Measurements from ENCODE around the gene SH3GL1. TPM values are rescaled to one million over a fixed set of nuclear protein-coding genes. Genes with fewer than 3 reads are reported as not detected.

Gene SH3GL1
- total and polyA plus RNA-seq, 2 experiments from 2014 or later: 81.7 to 114 TPM

DNA sequence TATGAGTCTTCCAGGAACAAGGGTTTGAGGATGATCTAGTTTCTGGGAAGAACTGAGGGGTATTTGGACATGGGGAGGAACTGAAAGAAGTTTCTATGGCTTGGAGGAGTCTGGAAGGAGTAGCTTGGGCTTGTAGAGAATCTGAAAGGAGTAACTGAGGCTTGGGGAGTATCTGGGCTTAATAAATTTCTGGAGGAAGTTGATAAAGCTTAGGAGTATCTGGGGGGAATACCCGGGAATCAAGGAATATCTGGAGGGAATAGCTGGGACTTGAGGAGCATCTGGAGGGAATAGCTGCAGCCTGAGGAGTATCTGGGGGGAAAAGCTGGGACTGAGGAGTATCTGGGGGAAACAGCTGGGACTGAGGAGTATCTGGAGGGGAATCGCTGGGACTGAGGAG, 79.9 kb downstream of the SH3GL1 start:
- no peaks in the 10 kb centered on the region for H3K79me2 ChIP-seq
- no peaks in the 10 kb centered on the region for H3K9me3 ChIP-seq (ENCODE audit: low read depth)
- no peak overlapping the region for H3K27ac ChIP-seq
- no peak for DNase-seq (ENCODE audit: low spot score)
- H3K4me3 ChIP-seq: no peak overlapping the region
- H3K36me3 ChIP-seq (replicated peaks; ENCODE audit: insufficient read depth, low read depth): no peaks in the 10 kb centered on the region
- WGBS (ENCODE audit: low lambda C conversion rate, missing lambda C conversion rate): 95% methylated on average over 2 of the region's 2 CpGs
- no peaks in the 10 kb centered on the region for H3K27me3 ChIP-seq
- H3K4me1 ChIP-seq (ENCODE audit: insufficient read depth): no peaks in the 10 kb centered on the region
- H4K20me1 ChIP-seq (ENCODE audit: insufficient read depth, poor library complexity, severe bottlenecking): no peaks in the 10 kb centered on the region
- H2AFZ ChIP-seq: no peak overlapping the region
- no peaks in the 10 kb centered on the region for H3K9me2 ChIP-seq (replicated peaks; ENCODE audit: insufficient read depth)
- no peak overlapping the region for H3K4me2 ChIP-seq
- TF ChIP-seq EZH2 (IDR thresholded peaks at IDR 0.05; ENCODE audit: borderline replicate concordance) (no peak), EZH2phosphoT487 (IDR thresholded peaks at IDR 0.05; ENCODE audit: low read depth, severe bottlenecking, unreplicated experiment) (no peak)

DNA sequence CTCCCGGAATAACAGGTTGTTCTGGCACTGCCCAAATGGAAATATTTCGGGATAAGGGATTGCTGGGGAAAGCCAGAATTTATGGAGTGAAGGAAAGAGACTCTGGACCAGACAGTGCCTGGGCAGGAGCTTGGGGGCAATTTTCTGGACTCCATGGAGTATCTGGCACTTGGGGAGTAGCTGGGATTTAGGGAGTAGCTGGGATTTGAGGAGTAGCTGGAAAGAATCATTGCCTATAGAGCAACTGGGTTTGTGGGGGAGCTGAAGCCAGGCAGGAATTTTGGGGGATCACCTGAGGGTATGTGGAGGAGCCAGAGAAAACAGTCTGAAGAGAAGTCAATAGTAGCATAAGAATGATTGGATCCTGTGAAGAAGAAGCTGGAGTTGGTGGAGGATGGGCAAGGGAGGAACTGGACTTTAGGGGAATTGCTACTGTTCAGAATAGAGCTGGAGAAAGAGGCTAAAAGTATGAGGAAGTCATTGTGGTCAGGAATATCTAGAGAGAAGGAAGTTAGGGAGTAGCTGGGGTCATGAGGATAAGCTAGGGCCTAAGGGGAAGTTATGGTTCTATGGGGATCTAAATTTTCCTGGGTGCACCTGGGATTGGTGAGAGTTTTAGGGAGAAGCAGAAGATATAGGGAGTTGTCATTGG, 81.2 kb downstream of the SH3GL1 start:
- WGBS (ENCODE audit: low lambda C conversion rate, missing lambda C conversion rate): 97% methylated on average over 2 of the region's 2 CpGs
- H3K27ac ChIP-seq: no peak overlapping the region
- no peaks in the 10 kb centered on the region for H3K4me1 ChIP-seq (ENCODE audit: insufficient read depth)
- H4K20me1 ChIP-seq (ENCODE audit: insufficient read depth, poor library complexity, severe bottlenecking): no peaks in the 10 kb centered on the region
- H3K79me2 ChIP-seq: no peaks in the 10 kb centered on the region
- no peak for DNase-seq (ENCODE audit: low spot score)
- H2AFZ ChIP-seq: no peak overlapping the region
- TF ChIP-seq EZH2 (IDR thresholded peaks at IDR 0.05; ENCODE audit: borderline replicate concordance) (no peak), EZH2phosphoT487 (IDR thresholded peaks at IDR 0.05; ENCODE audit: low read depth, severe bottlenecking, unreplicated experiment) (no peak)
- TF ChIP-seq, protein P1, sequence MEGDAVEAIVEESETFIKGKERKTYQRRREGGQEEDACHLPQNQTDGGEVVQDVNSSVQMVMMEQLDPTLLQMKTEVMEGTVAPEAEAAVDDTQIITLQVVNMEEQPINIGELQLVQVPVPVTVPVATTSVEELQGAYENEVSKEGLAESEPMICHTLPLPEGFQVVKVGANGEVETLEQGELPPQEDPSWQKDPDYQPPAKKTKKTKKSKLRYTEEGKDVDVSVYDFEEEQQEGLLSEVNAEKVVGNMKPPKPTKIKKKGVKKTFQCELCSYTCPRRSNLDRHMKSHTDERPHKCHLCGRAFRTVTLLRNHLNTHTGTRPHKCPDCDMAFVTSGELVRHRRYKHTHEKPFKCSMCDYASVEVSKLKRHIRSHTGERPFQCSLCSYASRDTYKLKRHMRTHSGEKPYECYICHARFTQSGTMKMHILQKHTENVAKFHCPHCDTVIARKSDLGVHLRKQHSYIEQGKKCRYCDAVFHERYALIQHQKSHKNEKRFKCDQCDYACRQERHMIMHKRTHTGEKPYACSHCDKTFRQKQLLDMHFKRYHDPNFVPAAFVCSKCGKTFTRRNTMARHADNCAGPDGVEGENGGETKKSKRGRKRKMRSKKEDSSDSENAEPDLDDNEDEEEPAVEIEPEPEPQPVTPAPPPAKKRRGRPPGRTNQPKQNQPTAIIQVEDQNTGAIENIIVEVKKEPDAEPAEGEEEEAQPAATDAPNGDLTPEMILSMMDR (IDR thresholded peaks at IDR 0.05; ENCODE audit: poor library complexity): no peak
- no peaks in the 10 kb centered on the region for H3K27me3 ChIP-seq
- H3K4me2 ChIP-seq: no peak overlapping the region
- H3K9me2 ChIP-seq (replicated peaks; ENCODE audit: insufficient read depth): no peaks in the 10 kb centered on the region
- no peaks in the 10 kb centered on the region for H3K9me3 ChIP-seq (ENCODE audit: low read depth)
- no peaks in the 10 kb centered on the region for H3K36me3 ChIP-seq (replicated peaks; ENCODE audit: insufficient read depth, low read depth)
- no peak overlapping the region for H3K4me3 ChIP-seq

DNA sequence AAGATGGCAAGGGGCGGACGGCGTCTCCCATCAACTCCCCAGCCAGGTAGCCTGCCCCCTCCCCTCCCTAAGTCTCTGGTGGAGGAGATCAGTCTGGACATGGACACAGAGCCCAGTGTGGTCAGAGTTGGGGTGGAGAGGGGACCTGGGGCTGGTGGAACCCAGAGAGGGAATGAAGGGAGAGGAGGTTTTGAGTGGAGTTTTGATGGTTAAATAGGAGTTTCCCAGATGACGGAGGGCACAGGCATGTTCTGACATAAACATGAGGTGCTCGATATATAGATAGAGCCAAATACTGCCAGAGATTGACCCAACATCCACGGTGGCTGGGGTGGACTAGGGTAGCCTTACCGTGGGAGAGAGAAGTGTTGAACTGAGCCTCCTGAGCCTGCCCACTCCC, 81.9 kb downstream of the SH3GL1 start:
- no peaks in the 10 kb centered on the region for H3K4me1 ChIP-seq (ENCODE audit: insufficient read depth)
- H3K9me3 ChIP-seq (ENCODE audit: low read depth): no peaks in the 10 kb centered on the region
- H4K20me1 ChIP-seq (ENCODE audit: insufficient read depth, poor library complexity, severe bottlenecking): no peaks in the 10 kb centered on the region
- H3K4me2 ChIP-seq: no peak overlapping the region
- no peaks in the 10 kb centered on the region for H3K36me3 ChIP-seq (replicated peaks; ENCODE audit: insufficient read depth, low read depth)
- no peaks in the 10 kb centered on the region for H3K79me2 ChIP-seq
- H3K4me3 ChIP-seq: no peak overlapping the region
- H3K9me2 ChIP-seq (replicated peaks; ENCODE audit: insufficient read depth): no peaks in the 10 kb centered on the region
- no peaks in the 10 kb centered on the region for H3K27me3 ChIP-seq
- TF ChIP-seq EZH2 (IDR thresholded peaks at IDR 0.05; ENCODE audit: borderline replicate concordance) (no peak), EZH2phosphoT487 (IDR thresholded peaks at IDR 0.05; ENCODE audit: low read depth, severe bottlenecking, unreplicated experiment) (no peak)
- TF ChIP-seq, protein P1 (IDR thresholded peaks at IDR 0.05; ENCODE audit: poor library complexity): no peak
- DNase-seq (ENCODE audit: low spot score): no peak
- 94% methylated on average over 7 of the region's 7 CpGs for WGBS (ENCODE audit: low lambda C conversion rate, missing lambda C conversion rate)
- no peak overlapping the region for H3K27ac ChIP-seq
- no peak overlapping the region for H2AFZ ChIP-seq

DNA sequence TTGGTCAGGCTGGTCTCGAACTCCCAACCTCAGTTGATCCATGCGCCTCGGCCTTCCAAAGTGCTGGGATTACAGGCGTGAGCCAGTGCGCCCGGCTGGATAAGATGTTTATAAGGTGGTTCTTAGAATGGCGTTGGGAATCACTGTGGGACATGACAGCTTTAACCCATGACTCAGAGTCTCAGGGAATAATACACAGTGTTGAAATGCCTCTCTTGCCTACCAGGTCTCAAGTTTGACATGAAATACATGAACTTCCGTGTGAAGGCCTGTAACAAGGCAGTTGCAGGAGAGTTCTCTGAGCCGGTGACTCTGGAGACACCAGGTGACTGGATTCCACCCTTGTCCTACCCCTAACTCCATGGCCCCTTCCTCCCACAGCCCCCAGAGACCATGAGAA, 83.4 kb downstream of the SH3GL1 start:
- Histone ChIP-seq H3K79me2 (no peaks in the 10 kb centered on the region), H3K9me2 (replicated peaks; ENCODE audit: insufficient read depth) (no peaks in the 10 kb centered on the region), H3K9me3 (ENCODE audit: low read depth) (no peaks in the 10 kb centered on the region), H3K27ac (no peak overlapping the region), H2AFZ (no peak overlapping the region), H3K27me3 (no peaks in the 10 kb centered on the region), H3K4me3 (no peak overlapping the region), H3K36me3 (replicated peaks; ENCODE audit: insufficient read depth, low read depth) (no peaks in the 10 kb centered on the region), H3K4me2 (no peak overlapping the region), H3K4me1 (ENCODE audit: insufficient read depth) (no peaks in the 10 kb centered on the region), H4K20me1 (ENCODE audit: insufficient read depth, poor library complexity, severe bottlenecking) (no peaks in the 10 kb centered on the region)
- DNase-seq (ENCODE audit: low spot score): no peak
- TF ChIP-seq, protein P1 (IDR thresholded peaks at IDR 0.05; ENCODE audit: poor library complexity): no peak
- TF ChIP-seq EZH2phosphoT487 (IDR thresholded peaks at IDR 0.05; ENCODE audit: low read depth, severe bottlenecking, unreplicated experiment) (no peak), EZH2 (IDR thresholded peaks at IDR 0.05; ENCODE audit: borderline replicate concordance) (no peak)
- 97% methylated on average over 9 of the region's 9 CpGs for WGBS (ENCODE audit: low lambda C conversion rate, missing lambda C conversion rate)

Data from hepatocyte (in vitro differentiated cells).